ES-I3 (cell line): ENCODE data around the gene HIRA.

Experiments
- H3K36me3 ChIP-seq: 2 replicates; pipeline ENCODE4 v1.6.1; 2013; ENCODE audit warnings: mild to moderate bottlenecking, low read length, control low read depth, moderate library complexity; ENCODE audit not compliant: insufficient read depth
- H3K4me1 ChIP-seq: 2 replicates; pipeline ENCODE4 v1.6.1; 2013; ENCODE audit warnings: mild to moderate bottlenecking, control low read depth, low read length; ENCODE audit not compliant: insufficient read depth
- H3K9ac ChIP-seq: 2 replicates; pipeline ENCODE4 v1.6.1; 2013; ENCODE audit warnings: low read depth, mild to moderate bottlenecking, low read length, moderate library complexity
- H3K9me3 ChIP-seq: 2 replicates; pipeline ENCODE4 v1.6.1; 2013; ENCODE audit warnings: mild to moderate bottlenecking, low read length, moderate library complexity; ENCODE audit not compliant: control insufficient read depth, insufficient read depth

Gene HIRA

GRCh38 chr22:19287889-19288288 lies 143.6 kb downstream of the HIRA start:
- Histone ChIP-seq H3K4me1 (peaks cover 11% of the 10 kb centered on the region), H3K9me3 (no peaks in the 10 kb centered on the region), H3K36me3 (no peaks in the 10 kb centered on the region), H3K9ac (no peak overlapping the region)

DNA sequence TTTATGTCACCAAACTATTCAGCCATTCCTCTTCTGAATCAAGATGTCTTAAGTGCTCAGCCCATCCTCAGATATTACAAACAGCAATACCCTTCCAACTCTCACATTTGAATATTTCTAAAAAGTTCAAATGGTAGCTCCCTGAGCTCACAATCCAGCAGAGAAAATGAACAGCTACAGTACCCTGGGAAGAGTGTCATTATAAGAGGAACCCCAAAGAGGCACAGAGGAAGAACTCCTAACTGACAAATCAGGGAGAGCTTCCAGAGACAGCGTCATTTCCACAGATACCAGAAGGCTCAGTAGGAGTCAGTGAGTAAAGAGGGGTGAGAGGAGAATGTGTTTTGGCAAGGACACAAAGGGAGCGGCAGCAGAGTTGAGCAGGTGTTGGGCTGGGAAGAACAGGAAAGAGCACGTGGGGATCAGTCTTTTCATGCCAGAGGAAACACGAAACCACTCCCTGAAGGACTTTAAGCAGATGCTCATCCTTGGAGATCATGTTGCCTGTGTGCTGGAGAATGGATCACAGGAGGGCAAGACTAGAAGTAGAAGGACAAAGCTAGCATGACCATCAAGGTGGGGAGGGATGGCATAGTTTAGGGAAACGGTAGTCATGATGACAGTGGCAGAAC lies 144.3 kb downstream of the HIRA start:
- no peak overlapping the region for H3K9ac ChIP-seq
- peaks cover 11% of the 10 kb centered on the region for H3K4me1 ChIP-seq

DNA sequence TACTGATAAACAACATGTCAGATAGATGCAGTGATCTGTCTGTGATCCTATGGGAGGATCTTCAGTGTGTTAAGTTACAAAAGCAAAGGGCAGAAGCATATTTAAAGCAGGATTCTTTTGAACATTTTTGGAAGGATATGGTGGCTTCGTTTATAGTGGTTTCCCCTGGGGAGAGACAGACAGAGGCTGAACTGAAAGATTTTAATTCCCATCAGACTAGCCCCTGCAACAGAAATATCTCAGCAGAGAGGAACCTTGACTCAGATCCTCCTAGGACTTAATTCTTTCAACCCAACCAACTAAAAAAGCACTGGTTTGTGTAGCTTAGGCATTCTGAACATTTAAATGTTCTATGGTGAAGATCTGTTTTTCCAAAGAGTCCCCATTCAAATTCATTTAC lies 145.7 kb downstream of the HIRA start:
- H3K4me1 ChIP-seq = peaks cover 11% of the 10 kb centered on the region
- no peaks in the 10 kb centered on the region for H3K9me3 ChIP-seq
- no peaks in the 10 kb centered on the region for H3K36me3 ChIP-seq
- H3K9ac ChIP-seq = no peak overlapping the region

More for the DNA sequence above, 144.3 kb downstream of the HIRA start:
- H3K36me3 ChIP-seq = no peaks in the 10 kb centered on the region
- H3K9me3 ChIP-seq = no peaks in the 10 kb centered on the region
